ENCODE data around the gene MON1B. TPM values are rescaled to one million over a fixed set of nuclear protein-coding genes. Genes with fewer than 3 reads are reported as not detected.

The MON1B gene
- total and polyA plus RNA-seq, 10 of the 15 experiments (the other 5 are each of a cell fraction or from before 2014, with no cell fraction given), result 5.7 to 64.5 (median 21.7) TPM

- FAIRE-seq, result no peak
- ChIA-PET RAD21 (ENCODE audit: unreplicated experiment) (no interaction called here), POLR2A (no interaction called here), SMC1A (ENCODE audit: uncharacterized antibody, unreplicated experiment) (no interaction called here), CTCF (interaction anchor here (1.2 kb wide), 1 partner anchor 28 kb away, joined by 3 read pairs; no protein-coding TSS in a partner anchor)
- no peak for DNase-seq (ENCODE audit: low read depth, low spot score)
- no peak overlapping the region for H3K4me3 ChIP-seq
- H3K9me3 ChIP-seq (replicated peaks; ENCODE audit: control insufficient read depth, insufficient read depth, low read length), result no peaks in the 10 kb centered on the region
- no peak overlapping the region for H3K9ac ChIP-seq (ENCODE audit: control insufficient read depth, insufficient read depth, low read length)
- ATAC-seq, result no peak
- H3K79me2 ChIP-seq (ENCODE audit: control insufficient read depth, insufficient read depth, low read length), result peaks cover 9% of the 10 kb centered on the region
- no peak overlapping the region for H3K4me2 ChIP-seq (ENCODE audit: control insufficient read depth, insufficient read depth)
- no peaks in the 10 kb centered on the region; the same call in 1 of the 2 replicates for H3K4me1 ChIP-seq (ENCODE audit: control insufficient read depth, insufficient read depth, low read length)
- WGBS (ENCODE audit: insufficient coverage, insufficient replicate concordance, low lambda C conversion rate, missing lambda C conversion rate), result 96% methylated on average over 2 of the region's 2 CpGs
- H3K27me3 ChIP-seq (replicated peaks in 1 of 2; ENCODE audit: control insufficient read depth in 2 of 2, insufficient read depth in 2 of 2, low read length in 1 of 2), result no peaks in the 10 kb centered on the region
- H4K20me1 ChIP-seq (ENCODE audit: control insufficient read depth, insufficient read depth), result no peaks in the 10 kb centered on the region
- in situ Hi-C loops (cut with MboI) (loop anchor here (25.0 kb wide), 1 partner anchor 1735 kb away; the partner anchor contains the start of gene TMEM170A), intact Hi-C loops (cut with micrococcal nuclease; ENCODE audit: unreplicated experiment) (loop anchor here (10.0 kb wide), 1 partner anchor 1543 kb away; no protein-coding TSS in a partner anchor)
- BruUV-seq (replicated peaks), result no TSS peak
- peaks cover 18 to 20% of the 10 kb centered on the region in 2 experiments for H3K36me3 ChIP-seq (ENCODE audit: control insufficient read depth in 2 of 2, insufficient read depth in 2 of 2, low read length in 1 of 2)
- TF ChIP-seq MEF2A (IDR thresholded peaks at IDR 0.05; ENCODE audit: insufficient read depth, low read depth, low read length) (no peak), STAT1 (conservative IDR thresholded peaks at IDR 0.05) (no peak), NR2C2 (IDR thresholded peaks at IDR 0.05; ENCODE audit: borderline replicate concordance, control insufficient read depth, insufficient read length, low read depth) (no peak), RBBP5 (conservative IDR thresholded peaks at IDR 0.05) (no peak), FOXK2 (IDR thresholded peaks at IDR 0.05) (no peak), BMI1 (IDR thresholded peaks at IDR 0.05; ENCODE audit: borderline replicate concordance) (no peak), CUX1 (IDR thresholded peaks at IDR 0.05; ENCODE audit: insufficient replicate concordance, low read depth, low read length) (no peak), IRF5 (IDR thresholded peaks at IDR 0.05; ENCODE audit: borderline replicate concordance) (no peak), TCF7 (IDR thresholded peaks at IDR 0.05; ENCODE audit: borderline replicate concordance) (no peak), ASH2L (IDR thresholded peaks at IDR 0.05; ENCODE audit: borderline replicate concordance, low read depth) (no peak), MTA2 (IDR thresholded peaks at IDR 0.05; ENCODE audit: low read depth) (no peak), NKRF (conservative IDR thresholded peaks at IDR 0.05) (no peak), STAT3 (IDR thresholded peaks at IDR 0.05; ENCODE audit: low read depth, low read length) (no peak)
- H2AFZ ChIP-seq (ENCODE audit: control insufficient read depth, low read depth, low read length), result no peak overlapping the region
- no peak overlapping the region for H3K27ac ChIP-seq (ENCODE audit: control insufficient read depth, insufficient read depth)
Measured at GRCh38 chr16:77197747-77198146, 6.8 kb downstream of the MON1B start.

All from GM12878 (cell line).